ENCODE results near the gene BOC.

BOC gene

DNA sequence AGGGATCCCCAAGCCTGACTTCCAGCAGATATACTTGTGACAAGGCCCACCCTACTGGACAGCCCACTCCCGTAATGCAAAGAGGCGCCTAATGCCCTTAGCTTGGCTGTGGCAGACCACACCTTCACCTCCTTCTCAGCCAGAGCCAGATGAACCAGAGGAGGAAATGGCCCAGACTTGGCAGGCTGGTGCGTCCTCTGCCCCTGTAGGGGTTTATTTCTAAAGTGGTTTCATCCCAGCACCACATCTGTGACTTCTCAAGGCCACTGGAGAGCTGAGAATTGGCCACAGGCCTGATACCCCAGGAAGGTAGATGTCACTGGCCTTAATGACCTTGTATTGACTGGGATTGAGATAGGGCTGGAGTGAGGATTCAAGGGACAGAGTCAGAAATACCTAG is 29.5 kb downstream of the BOC start:
- H3K9me3 ChIP-seq (ENCODE audit: control insufficient read depth, low read length), result no peaks in the 10 kb centered on the region
- no peaks in the 10 kb centered on the region for H3K79me2 ChIP-seq
- H3K27me3 ChIP-seq (ENCODE audit: control insufficient read depth, insufficient read depth, low read length), result no peaks in the 10 kb centered on the region
- H3K36me3 ChIP-seq (ENCODE audit: control insufficient read depth, insufficient read depth, low read length), result no peaks in the 10 kb centered on the region
- H3K4me3 ChIP-seq (ENCODE audit: low read depth, low read length), result no peak overlapping the region
- no peaks in the 10 kb centered on the region for H3K4me1 ChIP-seq
- H3K27ac ChIP-seq, result no peak overlapping the region
- TF ChIP-seq, protein P1, sequence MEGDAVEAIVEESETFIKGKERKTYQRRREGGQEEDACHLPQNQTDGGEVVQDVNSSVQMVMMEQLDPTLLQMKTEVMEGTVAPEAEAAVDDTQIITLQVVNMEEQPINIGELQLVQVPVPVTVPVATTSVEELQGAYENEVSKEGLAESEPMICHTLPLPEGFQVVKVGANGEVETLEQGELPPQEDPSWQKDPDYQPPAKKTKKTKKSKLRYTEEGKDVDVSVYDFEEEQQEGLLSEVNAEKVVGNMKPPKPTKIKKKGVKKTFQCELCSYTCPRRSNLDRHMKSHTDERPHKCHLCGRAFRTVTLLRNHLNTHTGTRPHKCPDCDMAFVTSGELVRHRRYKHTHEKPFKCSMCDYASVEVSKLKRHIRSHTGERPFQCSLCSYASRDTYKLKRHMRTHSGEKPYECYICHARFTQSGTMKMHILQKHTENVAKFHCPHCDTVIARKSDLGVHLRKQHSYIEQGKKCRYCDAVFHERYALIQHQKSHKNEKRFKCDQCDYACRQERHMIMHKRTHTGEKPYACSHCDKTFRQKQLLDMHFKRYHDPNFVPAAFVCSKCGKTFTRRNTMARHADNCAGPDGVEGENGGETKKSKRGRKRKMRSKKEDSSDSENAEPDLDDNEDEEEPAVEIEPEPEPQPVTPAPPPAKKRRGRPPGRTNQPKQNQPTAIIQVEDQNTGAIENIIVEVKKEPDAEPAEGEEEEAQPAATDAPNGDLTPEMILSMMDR (IDR thresholded peaks at IDR 0.05), result no peak
- H3K9ac ChIP-seq, result no peak overlapping the region
- H2AFZ ChIP-seq, result no peak overlapping the region
- no peak overlapping the region for H3K4me2 ChIP-seq (ENCODE audit: low read length)

DNA sequence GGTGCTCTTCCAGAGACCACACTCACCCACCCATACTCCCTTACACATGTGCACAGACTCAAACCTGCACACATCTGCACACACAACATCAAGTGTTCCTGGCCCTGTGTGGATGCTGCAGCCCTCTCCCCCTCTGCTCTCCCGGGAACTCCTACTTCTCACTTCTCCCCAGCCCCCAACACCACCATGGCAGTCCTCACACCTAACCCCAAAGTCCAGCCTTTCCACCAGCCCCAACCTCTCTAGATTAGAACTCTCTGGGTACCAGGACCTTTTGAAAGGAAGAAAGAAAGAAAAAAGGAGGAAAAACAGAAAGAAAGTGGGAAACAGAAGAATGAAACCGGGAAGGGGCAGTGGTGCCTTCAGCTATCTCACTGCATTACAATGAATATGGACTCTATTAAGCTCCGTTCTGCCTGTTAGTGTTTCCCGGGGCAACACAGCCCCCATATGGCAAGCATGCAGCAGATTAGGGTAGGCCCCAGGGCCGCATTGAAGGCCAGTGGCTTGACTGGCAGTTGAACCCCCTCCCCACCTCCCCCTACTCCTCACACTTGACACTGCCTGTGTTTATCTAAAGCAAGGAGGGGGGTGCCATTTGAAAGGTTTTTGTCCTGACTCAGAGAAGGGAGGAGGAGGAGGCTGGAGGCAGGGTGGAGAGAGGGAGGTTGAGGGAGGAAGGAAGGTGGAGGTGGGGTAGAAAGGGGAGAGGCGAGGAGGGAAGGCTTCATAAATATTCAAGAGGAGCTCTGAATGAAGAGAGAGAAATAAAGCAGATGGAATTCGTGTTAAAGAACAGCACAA is 30.1 kb downstream of the BOC start:
- H3K9ac ChIP-seq, result no peak overlapping the region

DNA sequence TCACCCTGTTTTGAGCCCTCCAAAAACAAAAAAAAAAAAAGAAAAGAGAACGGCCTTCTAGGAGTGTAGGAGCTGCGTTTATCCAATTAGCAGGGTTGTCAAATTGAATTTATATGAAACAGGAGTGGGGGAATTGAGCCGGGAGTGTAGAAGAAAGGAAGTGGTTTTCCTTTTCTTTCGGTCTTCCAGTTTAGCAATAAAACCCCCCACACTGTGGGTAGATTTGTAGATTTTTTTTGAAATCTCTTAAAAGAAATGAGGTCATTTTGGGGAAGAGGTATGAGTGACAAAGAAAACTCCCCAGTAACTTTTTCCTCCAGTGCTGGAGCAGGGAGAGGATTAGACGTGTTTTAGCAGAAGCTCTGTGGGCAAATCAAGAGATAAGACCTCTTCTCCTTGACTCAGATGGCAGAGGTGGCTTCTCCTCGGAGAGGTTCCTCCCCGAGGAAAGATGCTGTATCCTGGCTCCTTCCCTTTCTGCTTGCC is 30.8 kb downstream of the BOC start:
- TF ChIP-seq, protein P1 (IDR thresholded peaks at IDR 0.05), result no peak
- Histone ChIP-seq H3K27ac (no peak overlapping the region), H2AFZ (no peak overlapping the region), H3K36me3 (ENCODE audit: control insufficient read depth, insufficient read depth, low read length) (no peaks in the 10 kb centered on the region), H3K4me1 (no peaks in the 10 kb centered on the region), H3K79me2 (no peaks in the 10 kb centered on the region), H3K4me3 (ENCODE audit: low read depth, low read length) (no peak overlapping the region), H3K9me3 (ENCODE audit: control insufficient read depth, low read length) (no peaks in the 10 kb centered on the region), H3K27me3 (ENCODE audit: control insufficient read depth, insufficient read depth, low read length) (no peaks in the 10 kb centered on the region), H3K4me2 (ENCODE audit: low read length) (no peak overlapping the region), H3K9ac (no peak overlapping the region)

More for the DNA sequence above, 30.1 kb downstream of the BOC start:
- H3K27ac ChIP-seq, result no peak overlapping the region
- no peaks in the 10 kb centered on the region for H3K27me3 ChIP-seq (ENCODE audit: control insufficient read depth, insufficient read depth, low read length)
- no peak overlapping the region for H3K4me2 ChIP-seq (ENCODE audit: low read length)
- H2AFZ ChIP-seq, result no peak overlapping the region
- H3K4me1 ChIP-seq, result no peaks in the 10 kb centered on the region
- H3K36me3 ChIP-seq (ENCODE audit: control insufficient read depth, insufficient read depth, low read length), result no peaks in the 10 kb centered on the region
- TF ChIP-seq, protein P1 (IDR thresholded peaks at IDR 0.05), result no peak
- no peaks in the 10 kb centered on the region for H3K9me3 ChIP-seq (ENCODE audit: control insufficient read depth, low read length)
- no peak overlapping the region for H3K4me3 ChIP-seq (ENCODE audit: low read depth, low read length)
- H3K79me2 ChIP-seq, result no peaks in the 10 kb centered on the region

DNA sequence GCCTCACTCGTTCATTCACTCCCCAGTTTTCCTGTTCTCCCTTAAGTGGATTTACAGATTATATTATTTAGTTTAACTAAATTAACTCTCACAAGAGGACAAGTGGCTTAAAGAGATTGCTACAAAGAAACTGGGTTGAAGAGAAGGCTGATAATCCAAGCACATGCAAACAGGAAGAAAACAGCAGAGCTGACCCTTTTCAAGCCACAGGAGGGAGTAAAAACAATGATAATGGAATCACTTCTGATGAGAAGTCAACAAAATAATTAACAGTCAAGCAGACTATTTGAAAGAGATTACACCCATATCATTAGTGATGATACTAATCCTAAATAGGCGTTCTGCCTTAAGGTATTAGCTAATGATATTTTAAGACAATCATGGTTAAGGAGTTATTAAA is 31.7 kb downstream of the BOC start:
- TF ChIP-seq, protein P1 (IDR thresholded peaks at IDR 0.05), result no peak
- no peaks in the 10 kb centered on the region for H3K36me3 ChIP-seq (ENCODE audit: control insufficient read depth, insufficient read depth, low read length)
- H3K27ac ChIP-seq, result no peak overlapping the region
- no peak overlapping the region for H3K4me3 ChIP-seq (ENCODE audit: low read depth, low read length)
- no peaks in the 10 kb centered on the region for H3K4me1 ChIP-seq
- no peaks in the 10 kb centered on the region for H3K79me2 ChIP-seq
- H3K27me3 ChIP-seq (ENCODE audit: control insufficient read depth, insufficient read depth, low read length), result no peaks in the 10 kb centered on the region
- H3K9ac ChIP-seq, result no peak overlapping the region
- no peak overlapping the region for H3K4me2 ChIP-seq (ENCODE audit: low read length)
- no peak overlapping the region for H2AFZ ChIP-seq
- H3K9me3 ChIP-seq (ENCODE audit: control insufficient read depth, low read length), result no peaks in the 10 kb centered on the region

DNA sequence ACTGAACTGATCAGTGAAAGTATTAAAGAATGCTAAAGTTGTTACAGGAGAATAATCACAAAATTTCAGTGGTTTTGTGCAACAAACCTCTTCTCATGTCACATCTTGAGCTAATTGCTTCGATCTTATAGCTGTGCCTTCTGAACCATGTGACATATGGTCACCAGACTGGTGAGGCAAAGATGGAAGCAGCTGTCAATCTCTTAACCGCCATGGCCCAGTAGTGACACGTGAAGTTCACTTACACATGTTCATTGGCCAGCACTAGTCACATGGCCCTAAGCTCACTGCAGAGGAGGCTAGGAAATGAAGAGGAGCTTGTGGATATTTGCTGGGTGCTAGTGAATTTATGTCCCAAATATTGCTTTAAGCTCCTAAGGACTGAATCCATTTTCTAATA is 32.5 kb downstream of the BOC start:
- Histone ChIP-seq H3K4me3 (ENCODE audit: low read depth, low read length) (no peak overlapping the region), H3K27me3 (ENCODE audit: control insufficient read depth, insufficient read depth, low read length) (no peaks in the 10 kb centered on the region), H3K4me1 (no peaks in the 10 kb centered on the region), H3K36me3 (ENCODE audit: control insufficient read depth, insufficient read depth, low read length) (no peaks in the 10 kb centered on the region), H2AFZ (no peak overlapping the region), H3K27ac (no peak overlapping the region), H3K9ac (no peak overlapping the region), H3K4me2 (ENCODE audit: low read length) (no peak overlapping the region), H3K79me2 (no peaks in the 10 kb centered on the region), H3K9me3 (ENCODE audit: control insufficient read depth, low read length) (no peaks in the 10 kb centered on the region)
- TF ChIP-seq, protein P1 (IDR thresholded peaks at IDR 0.05), result no peak
